GM21390 (cell line): ENCODE data around the gene RBM8A.

Source experiments
- ATAC-seq: cut with Tn5 transposase; IDR thresholded peaks from one replicate; pipeline ENCODE4 v1.9.1; 2021; ENCODE audit not compliant: unreplicated experiment

Gene RBM8A

DNA sequence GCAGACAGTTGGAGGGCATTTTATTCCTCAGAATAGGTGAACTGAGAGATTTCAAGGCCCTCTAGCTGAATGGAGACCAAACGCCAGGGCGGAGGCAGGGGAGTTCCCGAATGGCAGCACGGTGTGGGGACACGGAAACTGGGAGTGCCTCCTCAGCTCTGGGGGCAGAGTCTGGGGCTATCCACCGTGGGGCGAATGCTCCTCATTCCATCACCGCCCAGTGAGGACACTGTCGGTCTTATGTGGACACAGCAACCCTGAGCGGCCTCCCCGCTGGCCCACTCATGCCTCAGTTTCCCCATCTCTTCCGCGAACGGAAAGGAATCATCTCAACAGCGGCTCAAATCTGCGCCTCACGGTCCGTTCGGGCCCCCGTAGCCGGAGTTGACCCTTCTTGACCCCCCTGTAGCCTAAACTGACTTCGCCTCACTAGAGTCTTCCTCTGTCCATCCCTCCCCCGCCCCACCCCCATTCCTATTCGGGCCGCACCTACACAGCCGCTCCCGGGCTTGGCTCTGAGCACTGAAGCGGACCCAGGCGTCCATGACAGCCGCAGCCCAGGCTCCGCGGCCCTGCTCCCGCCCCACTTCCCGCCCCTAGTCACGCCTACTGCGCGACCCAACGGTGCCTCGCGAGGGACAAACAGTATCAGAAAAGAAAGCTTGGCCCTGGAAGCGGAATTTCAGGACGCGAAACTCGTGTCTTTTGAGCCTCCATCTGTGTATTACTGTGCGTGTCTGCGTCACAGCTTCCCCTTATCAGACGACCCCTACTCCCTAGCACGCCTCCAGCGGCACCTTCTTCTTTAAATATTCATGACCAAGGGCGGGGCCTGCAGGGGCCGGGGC is 8.9 kb downstream of the RBM8A start, which contains the start of gene PEX11B:
TSS of gene PEX11B (minus strand) at position 574 of the 848 bp plus-strand sequence. CDS start at position 545, 29 bp downstream.
- peak; percentile 86 for ATAC-seq

DNA sequence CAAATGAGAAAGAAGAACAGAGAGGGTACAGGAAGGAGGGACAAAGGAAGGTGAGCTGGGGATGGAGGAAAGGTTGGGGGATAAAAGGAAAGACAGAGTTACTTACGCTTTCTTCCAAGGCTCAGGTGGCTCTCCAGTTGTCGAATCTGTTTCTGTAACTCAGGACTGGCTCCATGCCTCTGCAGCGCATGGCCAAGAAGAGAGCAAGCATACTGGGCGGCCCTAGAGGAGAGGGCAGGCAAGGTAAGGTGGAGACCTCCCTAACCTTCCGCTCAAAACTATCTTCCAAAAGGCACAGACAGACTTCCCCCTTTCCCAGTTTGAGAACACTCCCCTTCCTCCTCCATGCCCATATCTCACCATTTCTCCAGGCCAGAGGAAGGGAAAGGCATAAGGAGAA is 9.7 kb downstream of the RBM8A start:
- ATAC-seq: no peak

DNA sequence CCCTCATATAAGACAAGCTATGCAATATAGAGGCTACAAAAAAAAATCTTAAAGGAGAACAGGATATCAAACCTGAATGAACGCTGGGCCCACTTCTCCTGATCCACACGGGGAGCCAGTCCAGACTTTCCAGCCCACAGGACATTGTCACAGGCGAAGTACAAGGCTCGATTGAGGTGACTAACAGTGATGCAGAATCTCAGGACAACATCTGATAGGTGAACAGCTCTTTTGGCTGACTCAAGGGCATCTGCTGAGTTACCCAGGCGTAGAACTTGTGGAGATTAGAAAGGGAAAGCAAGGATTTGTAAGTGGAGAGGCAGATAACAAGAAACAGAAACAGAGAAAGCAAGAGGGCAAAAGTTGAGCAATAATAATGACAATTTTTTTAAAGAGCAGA is 10.5 kb downstream of the RBM8A start:
- ATAC-seq: no peak

DNA sequence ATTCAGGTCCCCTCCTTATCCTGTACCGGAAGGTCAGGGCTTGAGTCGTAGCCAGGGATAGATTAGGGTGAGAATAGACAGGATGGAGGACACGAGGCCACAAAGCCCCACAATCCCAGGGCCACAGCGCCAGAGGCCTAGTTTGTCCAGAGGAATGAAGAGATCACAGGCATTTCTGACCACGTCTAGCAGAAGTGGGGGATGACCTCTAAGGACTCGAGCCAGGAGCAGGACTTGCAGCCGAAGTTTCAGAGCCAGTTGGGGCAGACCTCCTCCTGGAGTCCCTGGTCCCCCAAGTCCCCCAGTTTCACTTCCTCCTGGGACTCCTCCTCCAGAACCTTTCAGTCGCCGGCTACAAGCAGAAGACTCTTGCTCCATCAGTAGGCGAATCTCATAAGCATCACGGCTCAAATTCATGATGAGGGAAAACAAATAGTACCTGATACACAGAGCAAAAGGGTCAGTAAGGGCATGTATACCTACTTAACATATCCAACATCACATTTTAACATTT is 15.1 kb downstream of the RBM8A start:
- no peak for ATAC-seq

- ATAC-seq: no peak
Measured at GRCh38 chr1:145908653-145909052, 18.6 kb downstream of the RBM8A start.

- ATAC-seq: no peak
Measured at GRCh38 chr1:145906954-145907753, 20.1 kb downstream of the RBM8A start.

DNA sequence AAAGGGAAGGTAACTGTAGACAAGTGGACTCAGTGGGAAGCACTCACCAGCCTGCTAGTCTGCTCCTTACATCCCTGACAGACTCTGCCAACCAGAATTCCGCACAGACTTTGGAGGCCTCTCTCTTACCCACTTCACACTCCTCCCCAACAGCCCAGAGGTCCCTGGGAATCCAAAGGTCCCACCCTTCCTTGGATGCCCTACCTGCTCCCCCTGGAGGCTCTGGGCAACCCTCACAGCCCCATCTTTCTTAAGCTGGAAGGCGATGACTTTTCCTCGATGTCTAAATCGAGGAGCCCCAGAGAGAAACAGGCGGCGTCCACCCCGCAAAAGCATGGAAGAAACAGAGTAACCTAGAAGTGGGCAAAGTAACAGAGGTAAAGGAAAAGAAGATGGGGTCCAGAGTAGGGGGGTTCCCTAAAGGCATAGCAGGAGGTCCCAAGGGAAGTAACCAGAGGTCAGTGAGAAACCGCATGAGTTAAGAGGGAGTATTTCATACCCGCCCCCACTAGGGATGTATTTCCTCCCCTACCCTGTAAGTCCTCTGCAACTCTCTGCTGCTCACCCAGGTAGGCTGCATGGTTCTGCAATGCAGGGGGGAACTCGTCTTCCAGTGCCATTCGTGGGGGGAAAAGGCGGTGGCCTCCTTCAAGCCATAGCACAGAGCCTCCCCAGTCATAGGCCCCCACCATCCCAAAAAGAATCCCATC is 25.8 kb downstream of the RBM8A start:
- ATAC-seq: no peak

DNA sequence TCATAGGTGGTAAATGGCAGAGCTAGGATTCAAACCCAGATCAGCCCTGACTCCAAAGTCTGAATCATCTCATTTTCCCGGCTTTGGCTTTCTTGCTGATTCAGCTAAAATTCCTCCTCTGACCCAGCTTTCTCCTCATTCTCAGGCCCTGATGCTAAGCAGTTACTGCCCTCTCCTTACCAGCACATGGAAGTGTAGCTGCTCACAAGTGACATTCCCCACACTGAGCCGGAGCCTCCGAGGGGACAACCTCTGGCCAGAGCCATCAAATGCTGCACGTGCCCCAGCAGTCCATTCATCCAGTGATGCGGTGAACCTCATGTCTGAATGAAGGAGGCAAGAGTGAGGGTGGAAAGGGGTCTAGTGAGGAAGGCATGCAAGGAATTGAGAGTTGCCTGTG is 28.5 kb downstream of the RBM8A start:
- ATAC-seq: no peak

- no peak for ATAC-seq
Measured at GRCh38 chr1:145897969-145898368, 29.3 kb downstream of the RBM8A start.

GRCh38 chr1:145895471-145895870 is 31.8 kb downstream of the RBM8A start:
- ATAC-seq: no peak

DNA sequence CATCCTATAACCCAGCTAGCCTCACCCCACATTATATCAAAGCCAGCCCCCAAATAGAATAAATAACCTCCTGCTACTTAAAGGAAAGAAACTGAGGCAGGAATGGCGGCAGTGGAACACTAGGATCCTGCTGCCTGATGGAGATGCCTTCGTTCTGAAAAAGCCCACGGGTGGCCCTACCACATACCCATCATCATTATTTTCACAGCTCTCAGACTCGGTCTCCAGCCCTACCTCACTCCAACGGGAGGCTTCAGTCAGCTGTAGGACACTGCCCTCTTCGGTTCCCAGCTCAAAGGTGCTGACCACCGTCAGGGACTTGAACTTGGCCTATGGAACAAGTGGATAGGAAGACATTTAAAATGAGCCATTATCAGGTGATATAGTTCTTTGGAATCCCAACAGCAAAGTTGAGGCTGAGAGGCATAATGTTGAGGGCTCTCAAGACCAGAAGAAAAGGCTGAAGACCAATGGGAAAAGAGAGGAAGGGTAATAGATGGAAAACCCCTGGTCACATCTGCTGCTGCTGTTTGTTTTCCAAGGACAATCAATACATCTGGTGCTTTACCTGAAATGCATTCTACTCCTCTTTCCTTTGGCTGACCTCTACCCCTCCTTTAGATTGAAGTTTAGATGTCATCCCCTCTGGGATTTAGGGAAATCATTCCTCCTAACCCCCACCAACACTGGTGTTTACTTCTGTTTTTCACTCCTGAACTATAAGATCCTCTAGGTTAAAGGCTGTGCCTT is 33.8 kb downstream of the RBM8A start:
- ATAC-seq: no peak

DNA sequence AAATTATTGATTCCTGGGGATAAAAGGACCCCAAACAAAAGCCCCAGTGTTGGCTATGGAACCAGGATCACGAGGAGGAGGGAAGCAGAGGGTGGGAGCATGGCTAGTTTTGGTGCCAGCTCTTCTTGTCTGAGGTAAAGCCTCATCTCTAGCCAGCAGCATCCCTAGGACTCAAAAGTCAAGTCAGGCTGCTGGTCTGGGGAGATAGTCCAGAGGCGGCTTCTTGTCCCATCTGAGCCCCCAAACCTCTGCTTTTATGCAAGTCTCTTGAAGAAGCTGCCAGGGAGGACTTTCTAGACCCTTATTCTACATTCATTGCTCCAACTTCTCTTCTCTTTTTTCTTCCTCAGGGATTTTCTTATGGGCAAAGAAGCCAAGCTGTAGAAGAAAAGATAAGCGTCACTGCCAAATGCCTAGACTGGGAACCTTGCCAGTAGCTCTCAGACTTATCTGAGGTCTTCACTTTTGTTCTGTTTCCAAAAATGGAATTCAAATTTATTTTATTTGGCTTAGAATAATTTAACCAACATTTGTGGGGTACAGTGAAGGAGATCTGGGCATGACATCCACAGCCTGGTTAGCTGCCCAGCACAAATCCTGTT is 34.7 kb downstream of the RBM8A start:
- no peak for ATAC-seq

GRCh38 chr1:145891587-145892485 is 35.4 kb downstream of the RBM8A start:
- ATAC-seq: no peak

GRCh38 chr1:145891143-145891542 is 36.1 kb downstream of the RBM8A start:
- ATAC-seq: no peak

DNA sequence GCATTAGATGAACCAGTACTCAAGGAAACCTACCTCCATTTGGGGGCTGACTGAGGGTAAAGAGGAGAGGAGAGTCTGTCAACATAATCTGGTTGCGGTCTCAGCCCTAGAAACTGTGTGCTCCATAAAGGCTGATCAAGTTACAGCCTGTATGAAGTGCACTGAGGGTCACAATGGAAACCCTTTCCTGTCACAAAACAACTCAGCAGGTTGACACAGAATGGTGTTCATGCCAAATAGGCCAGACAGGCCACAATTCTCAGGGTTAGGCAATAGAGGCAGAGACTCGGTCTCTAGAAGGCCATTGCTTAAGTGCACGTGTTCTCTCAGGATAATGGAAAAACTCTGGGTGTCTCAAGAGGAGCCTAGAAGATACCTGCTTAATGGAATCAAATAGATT is 37.6 kb downstream of the RBM8A start:
- ATAC-seq: no peak

- no peak for ATAC-seq
Measured at GRCh38 chr1:145887631-145888030, 39.7 kb downstream of the RBM8A start.

DNA sequence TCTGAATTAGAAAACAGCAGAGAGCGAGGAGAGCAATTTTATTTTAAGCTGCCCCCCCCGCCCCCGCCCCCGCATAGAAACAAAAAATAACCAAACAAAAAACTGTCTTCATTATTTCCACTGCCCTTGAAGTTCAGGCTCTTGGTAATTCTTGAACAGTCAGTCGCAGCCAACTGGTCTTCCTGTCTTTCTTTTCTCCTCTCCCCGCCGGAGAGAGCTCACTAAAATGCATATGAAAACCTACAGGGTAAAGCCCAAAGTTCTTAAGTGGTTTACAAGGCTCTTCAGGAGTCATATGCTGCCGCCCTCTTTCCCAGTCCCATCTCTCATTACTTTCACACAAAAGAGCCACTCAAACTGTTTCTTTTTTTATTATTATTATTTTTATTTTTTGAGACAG is 40.5 kb downstream of the RBM8A start:
- ATAC-seq: no peak

DNA sequence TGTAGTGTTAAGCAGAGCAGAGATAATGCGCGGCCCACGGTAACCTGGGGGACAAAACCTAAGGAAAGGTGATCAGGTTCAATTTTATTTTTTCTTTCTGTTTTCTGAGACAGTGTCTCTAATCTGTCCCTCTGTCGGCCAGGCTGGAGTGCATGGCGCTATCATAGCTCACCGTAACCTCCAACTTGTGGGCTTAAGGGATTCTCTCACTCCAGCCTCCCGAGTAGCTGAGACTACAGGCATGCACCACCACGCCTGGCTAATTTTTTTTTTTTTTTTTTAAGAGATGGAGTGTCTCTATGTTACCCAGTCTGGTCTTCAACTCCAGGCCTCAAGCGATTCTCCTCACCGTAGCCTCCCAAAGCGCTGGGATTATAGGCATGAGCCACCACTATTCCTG is 40.9 kb downstream of the RBM8A start:
- no peak for ATAC-seq

- peak; percentile 99 for ATAC-seq
Measured at GRCh38 chr1:145885738-145886287, 41.5 kb downstream of the RBM8A start, which contains the start of gene ANKRD35. Gene ANKRD35 (minus strand): TSS chr1:145885866. CDS start chr1:145885758, 108 bp downstream.
